AML-193 (cell line): Measurements from ENCODE around the gene TUBB3.
"Not testable (repeated sequence)": the region's sequence is repeated elsewhere in the genome, so short reads cannot be mapped to it uniquely, and the experiment has no call there.

Experiments used
- DNase-seq, 2 experiments: peaks; one replicate each; lab custom pipeline; 2025; lab: John Stamatoyannopoulos, UW

TUBB3 gene

DNA sequence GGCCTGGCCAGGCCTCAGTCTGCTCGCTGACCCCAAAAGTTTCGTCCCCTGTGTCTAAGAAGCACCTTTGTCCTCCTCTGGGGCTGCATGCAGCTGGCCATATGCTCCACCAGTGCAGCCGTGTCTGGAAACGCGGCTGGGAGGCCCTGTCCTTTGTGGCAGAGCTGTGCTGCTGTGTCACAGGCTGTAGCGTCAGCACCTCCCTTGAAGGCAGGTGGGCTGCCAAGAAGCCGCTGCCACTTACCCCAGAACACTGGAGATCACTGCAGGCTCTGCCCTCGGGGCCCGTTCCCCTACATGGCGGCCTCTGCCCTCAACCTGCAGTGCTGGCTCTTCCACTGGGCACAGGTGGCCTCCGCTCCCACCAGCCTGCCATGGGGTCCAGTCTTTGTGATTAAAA is 20.2 kb upstream of the TUBB3 start:
- DNase-seq = no peak

DNA sequence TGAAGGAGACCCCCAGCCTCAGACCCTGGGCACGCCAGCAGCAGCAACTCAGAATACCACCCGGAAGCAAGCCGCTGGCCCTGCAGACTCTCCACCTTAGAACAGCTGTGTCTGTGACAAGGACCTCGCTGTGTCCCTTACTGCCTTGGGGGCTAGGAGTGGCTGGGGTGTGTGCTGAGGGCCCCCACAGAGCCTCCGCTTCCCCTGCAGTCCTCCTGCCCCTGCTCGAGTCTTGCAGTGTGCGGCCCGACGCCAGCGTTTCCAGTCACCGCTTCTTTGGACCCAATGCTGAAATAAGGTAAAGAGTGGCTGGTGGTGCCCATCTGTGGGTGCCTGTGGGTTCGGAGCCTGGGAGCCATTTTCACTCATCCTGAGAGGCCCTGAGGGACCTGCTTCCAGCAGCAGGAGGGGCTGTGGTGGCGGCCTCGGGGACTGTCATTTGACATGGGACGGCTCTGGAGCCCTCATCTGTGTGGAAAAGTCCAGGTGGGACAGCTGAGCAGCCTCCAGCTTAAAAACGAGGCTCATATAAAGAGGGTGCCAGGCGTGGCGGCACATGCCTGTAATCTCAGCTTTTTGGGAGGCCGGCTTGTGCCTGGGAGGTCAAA is 19.1 kb upstream of the TUBB3 start:
- no peak for DNase-seq

DNA sequence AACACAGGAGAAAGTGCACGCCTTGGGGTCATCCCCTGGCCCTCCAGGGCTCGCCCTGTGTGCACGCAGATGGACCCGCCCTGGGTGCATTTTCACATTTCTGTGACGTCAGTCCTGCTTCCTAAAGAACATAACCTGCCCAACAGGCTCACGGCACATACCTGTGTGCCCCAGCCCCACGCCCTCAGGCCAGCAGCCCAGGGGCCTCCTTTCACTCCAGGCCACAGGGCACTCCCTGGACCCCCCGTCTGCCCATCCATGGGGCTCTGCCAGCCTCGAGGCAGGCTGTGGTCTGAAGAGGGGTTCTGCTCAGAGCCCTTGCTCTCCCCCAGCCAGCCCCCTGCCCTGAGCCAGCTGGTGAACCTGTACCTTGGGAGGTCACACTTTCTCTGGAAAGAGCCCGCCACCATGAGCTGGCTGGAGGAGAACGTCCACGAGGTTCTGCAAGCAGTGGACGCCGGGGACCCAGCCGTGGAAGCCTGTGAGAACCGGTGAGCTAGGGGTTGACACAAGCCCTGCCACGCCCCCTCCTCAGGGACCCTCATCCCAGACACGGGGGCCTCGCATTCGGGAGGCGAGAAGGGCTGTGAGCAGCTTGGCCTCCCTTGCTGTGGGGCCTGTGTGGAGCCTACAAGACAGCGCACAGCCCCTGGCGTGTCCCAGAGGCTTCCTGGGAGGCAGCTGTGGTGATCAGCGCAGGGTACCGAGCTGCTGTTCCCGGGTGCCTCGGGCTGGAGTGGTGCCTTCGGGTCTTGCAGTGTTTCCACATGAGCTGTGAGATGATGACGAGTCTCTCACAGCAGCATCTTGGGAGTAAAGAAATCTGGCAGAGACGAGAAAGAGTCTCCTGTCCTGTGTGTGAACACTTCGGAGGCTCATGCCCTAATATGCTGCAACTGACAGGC is 18.3 kb upstream of the TUBB3 start:
- no peak for DNase-seq

DNA sequence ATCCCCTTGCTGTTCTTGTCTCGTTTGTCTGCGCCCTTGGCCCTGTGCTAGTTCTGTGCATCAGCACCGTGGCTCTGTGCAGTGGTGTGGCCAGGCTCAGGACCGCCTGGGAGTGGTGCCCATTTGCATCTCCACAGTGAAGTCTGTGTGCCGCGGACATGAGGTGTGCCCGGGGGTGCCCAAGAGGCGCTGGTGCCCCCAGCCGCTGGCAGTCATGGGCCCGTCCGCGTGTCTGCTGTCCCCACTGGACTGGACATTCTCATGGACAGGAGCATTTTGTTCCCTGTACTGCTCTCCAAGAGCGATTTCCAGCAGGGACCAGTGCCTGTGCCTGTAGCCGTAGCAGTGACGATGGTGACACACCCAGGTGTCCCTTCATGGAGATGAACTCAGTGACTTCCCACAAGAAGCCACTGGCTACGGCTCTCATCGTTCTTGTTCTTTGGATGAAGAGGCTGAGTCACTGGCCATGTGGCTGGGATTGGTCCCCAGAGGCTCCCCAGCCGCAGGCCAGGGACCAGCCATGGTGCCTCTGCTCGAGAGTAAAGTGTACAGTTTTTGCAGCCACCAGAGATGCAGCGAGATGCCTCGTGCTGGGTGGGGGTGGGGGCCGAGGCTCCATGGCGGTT is 17.5 kb upstream of the TUBB3 start:
- DNase-seq = no peak

DNA sequence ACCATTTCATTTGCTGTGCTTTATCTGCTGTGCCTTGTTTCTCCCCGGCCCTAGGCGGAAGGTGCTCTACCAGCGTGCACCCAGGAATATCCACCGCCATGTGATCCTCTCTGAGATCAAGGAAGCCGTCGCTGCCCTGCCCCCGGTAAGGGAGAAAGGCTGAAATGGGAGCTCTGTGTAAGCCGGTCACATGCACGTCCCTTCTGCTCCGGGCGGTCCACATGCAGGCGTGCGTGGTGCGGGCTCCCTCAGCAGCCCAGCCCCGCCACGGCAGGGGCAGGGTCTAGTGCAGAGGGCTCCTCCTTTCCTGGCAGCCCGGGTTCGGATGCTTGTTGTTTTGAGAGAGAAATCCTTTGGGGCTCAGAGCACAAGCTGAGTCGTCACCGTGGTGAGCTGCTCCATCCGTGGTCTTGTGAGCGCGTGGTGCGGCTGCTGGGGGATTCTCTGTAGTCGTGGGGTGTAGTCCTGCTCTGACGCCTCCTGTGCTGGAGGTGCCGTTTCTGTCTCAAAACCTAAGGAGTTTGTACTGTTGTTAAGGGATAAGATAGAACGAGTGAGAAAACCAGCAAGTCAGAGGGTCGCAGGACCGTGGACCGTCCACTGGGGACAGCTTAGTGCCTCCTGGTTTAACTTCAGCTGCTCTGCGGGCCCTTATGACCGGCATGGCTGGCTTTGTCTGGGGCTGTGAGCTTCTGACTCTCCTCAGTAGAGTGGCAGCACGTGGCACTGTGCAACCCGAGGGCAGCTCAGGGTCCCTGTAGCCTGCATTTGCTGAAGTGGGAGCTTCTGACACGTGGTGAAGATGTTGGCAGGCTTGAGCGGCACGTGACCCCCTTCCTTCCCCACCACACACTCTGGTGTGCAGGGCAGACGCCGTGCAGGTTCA is 16.8 kb upstream of the TUBB3 start:
- DNase-seq = no peak

DNA sequence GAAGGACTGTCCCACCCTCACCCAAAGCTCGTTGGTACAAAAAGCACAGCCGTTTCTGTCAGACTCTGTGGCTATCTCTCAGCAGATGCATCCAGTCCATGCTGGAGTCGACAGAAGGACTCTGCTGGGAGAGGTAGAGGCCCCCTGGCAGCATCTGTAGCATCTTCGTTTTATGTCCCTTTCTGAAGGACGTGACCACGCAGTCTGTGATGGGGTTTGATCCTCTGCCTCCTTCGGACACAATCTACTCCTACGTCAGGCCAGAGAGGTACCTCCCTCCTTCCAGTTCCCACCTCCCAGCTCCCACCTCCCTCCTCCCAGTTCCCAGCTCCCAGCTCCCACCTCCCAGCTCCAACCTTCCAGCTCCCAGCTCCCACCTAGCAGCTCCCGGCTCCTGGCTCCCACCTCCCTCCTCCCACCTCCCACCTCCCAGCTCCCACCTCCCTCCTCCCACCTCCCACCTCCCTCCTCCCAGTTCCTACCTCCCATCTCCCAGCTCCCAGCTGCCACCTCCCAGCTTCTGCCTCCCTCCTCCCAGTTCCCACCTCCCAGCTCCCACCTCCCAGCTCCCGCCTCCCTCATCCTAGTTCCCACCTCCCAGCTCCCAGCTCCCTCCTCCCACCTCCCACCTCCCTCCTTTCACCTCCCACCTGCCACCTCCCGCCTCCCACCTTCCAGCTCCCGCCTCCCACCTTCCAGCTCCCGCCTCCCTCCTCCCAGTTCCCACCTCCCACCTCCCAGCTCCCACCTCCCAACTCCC is 15.9 kb upstream of the TUBB3 start:
- no peak for DNase-seq

DNA sequence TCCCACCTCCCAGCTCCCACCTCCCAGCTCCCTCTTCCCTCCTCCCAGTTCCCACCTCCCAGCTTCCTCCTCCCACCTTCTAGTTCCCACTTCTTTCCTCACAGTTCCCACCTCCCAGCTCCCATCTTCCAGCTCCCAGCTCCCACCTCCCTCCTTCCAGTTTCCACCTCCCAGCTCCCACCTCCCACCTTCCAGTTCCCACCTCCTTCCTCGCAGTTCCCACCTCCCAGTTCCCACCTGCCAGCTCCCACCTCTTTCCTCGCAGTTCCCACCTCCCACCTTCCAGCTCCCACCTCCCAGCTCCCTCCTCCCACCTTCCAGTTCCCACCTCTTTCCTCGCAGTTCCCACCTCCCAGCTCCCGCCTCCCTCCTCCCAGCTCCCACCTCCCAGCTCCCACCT is 14.9 kb upstream of the TUBB3 start:
- no peak for DNase-seq

DNA sequence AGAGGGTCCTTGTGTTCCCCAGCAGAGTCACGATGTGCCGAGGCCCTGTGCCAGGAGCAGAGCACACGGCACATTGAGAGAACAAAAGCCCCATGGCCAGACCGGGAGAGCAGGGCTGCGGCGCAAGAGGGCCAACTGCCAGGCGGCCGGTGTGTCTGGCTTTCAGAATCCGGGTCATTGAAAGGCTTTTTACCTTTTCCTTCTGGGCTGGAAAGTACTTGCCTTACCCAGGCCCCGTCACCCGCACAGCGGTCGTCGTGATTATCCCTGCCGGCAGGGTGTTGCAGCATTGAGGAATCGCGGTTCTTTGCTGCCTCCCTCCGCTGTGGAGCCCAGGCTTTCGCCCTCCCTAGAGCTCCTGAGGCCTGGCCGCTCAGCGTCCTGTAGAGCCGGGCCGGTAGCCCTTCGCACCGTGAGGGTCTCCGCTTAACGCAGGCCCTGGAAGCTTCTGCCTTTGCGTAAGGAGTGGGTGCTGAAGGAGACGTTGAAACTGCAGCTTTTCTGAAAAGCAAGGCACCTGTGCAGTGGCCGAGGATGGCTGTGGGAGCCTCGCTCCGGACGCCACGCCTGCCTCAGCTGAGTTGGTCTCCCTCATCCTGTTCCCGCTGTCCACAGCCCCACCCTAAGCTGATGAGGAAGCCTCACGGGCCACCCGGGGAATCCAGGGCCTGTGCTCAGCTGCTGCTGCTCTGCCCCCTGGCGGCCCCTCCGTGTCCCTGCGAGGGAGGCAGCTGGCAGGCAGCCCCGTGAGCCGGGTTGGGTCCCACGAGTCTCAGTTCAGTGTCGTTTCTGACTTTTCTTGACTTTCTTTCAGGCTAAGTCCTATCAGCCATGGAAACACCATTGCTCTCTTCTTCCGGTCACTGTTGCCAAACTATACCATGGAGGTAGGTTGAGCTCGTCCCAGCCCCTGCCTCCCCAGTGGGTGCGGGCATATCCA is 13.1 kb upstream of the TUBB3 start:
- DNase-seq = peak; percentile 46 to 49

DNA sequence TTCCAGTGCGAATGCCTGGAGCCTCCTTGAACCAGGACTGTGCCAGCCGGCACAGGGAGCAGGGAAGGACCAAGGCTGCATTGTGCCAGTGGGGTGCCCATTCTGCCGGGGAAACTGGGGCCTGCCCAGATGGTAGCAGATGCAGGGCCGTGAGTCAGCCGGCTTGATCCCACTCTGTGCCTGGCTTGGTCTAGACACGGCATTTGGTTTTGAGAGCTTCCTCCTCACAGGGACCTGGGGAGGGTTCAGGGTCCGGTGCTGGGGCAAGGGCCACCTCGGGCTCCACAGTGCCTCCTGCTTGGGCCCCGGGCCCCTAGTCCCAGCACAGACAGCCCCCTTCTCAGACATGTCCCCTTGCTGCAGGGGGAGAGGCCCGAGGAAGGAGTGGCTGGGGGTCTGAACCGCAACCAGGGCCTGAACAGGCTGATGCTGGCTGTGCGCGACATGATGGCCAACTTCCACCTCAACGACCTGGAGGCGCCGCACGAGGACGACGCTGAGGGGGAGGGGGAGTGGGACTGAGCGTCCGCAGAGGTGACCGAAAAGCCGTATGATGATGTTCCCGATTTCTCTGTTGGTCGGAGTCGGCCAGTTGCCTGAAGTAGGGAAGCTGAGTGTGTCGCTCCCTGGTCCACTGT is 12.3 kb upstream of the TUBB3 start:
- DNase-seq = no peak

DNA sequence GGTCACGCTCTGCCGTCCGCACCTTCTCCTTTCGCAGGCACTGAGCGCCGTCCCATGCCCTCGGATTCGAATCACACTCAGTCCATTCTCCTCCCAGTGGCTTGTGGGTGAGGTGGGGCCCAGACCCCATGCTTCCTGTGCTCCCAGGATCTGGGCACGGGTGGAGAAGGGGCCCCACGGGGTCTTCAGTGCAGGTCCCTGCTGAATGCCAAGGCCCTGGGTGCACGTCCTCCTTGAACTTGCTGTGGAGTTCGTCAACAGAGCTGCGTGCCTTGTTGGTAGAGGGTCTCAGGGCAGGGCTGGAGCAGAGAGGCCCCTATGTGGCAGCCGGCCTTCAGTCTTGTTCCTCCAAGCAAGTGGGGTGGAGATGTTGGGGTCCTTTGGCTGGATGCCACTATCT is 11.8 kb upstream of the TUBB3 start:
- DNase-seq = no peak

DNA sequence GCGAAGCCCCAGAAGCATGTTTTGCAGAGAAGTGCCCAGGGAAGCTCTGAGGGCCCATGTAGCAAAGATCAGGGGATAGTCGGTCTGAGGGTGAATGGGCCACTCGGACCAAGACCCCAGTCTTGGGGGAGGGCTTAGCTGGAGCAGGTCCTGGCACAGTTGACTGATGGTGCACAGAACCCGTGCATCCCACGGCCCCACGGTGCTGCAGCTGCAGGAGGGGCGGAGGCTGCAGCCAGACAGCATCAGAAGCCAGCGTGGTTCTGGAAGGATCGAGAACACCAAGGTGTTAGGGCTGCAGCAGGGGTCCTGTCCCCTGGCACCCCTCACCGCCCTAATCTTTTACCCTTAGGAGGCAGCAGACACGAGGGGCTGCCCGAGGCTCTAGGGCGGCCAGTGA is 11.0 kb upstream of the TUBB3 start:
- no peak for DNase-seq

DNA sequence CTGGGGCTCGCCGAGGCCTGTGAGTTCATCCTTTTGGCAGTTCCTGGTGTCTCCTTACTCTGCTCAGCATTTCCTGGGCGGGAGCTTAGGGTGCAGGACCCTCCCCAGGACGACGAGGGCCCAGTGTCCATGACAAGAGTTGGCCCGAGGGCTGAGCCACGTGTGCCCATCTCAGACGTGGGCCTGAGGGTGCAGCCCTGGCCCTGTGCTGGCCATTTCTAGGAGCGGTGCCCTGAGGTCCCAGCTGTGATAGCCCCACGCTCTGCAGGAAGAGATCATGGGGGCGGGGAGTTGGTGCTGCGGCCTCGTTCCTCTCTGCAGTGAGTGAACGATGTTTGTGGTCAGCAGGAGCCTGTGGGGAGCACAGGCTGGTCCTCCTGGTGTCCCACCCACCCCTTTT is 10.5 kb upstream of the TUBB3 start:
- no peak for DNase-seq

DNA sequence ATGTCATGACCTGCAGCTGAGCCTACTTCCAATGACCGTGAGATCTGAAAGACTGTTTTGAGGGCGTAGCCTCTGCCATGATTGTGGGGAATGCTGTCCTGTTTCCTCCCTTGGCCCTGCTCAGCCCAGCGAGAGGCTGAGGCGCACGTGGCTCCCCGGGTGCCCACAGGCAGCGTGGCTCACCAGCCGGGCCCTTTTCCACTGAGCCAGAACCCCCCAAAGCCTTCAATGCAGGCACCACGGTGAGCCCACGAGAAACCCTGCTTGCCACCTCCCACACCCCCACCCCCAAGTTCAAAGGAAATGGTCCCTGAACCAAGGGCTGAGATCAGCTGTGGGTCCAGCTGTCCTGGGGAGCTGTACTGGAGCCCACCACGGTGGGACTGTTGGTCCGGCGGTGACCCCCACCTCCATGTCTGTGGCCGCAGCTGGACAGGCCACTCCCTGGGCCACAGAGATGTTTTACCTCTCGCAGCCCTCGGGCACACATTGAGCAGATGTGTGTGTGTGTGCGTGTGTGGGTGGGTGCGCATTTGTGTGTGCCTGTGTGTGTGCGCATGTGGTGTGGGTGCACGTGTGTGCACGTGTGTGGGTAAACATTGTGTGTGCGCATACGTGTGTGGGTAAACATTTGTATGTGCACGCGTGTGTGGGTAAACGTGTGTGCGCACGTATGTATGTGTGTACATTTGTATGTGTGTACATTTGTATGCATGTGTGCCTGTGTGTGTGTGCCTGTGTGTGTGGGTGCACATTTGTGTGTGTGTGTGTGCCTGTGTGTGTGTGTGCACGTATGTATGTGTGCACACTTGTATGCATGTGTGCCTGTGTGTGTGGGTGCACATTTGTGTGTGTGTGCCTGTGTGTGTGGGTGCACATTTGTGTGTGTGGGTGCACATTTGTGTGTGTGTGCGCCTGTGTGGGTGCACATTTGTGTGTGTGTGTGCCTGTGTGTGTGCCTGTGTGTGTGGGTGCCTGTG is 9.4 kb upstream of the TUBB3 start:
- no peak for DNase-seq

DNA sequence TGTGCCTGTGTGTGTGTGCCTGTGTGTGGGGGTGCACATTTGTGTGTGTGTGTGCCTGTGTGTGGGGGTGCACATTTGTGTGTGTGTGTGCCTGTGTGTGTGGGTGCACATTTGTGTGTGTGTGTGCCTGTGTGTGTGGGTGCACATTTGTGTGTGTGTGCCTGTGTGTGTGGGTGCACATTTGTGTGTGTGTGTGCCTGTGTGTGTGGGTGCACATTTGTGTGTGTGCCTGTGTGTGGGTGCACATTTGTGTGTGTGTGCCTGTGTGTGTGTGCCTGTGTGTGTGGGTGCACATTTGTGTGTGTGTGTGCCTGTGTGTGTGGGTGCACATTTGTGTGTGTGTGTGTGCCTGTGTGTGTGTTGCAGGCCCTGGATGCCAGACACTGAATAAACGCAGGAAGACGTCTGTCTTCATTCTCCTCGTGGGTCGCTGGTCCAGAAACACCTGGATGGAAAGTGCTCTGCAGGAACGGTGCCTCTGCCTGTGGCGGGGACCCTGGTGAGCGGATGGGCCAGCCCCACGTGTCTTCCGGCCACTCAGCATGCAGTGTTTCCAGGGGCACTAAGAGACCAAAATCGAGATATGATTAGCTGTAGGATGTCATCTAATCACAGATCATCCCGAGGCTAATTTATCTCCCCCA is 8.4 kb upstream of the TUBB3 start:
- not testable (repeated sequence) for DNase-seq

DNA sequence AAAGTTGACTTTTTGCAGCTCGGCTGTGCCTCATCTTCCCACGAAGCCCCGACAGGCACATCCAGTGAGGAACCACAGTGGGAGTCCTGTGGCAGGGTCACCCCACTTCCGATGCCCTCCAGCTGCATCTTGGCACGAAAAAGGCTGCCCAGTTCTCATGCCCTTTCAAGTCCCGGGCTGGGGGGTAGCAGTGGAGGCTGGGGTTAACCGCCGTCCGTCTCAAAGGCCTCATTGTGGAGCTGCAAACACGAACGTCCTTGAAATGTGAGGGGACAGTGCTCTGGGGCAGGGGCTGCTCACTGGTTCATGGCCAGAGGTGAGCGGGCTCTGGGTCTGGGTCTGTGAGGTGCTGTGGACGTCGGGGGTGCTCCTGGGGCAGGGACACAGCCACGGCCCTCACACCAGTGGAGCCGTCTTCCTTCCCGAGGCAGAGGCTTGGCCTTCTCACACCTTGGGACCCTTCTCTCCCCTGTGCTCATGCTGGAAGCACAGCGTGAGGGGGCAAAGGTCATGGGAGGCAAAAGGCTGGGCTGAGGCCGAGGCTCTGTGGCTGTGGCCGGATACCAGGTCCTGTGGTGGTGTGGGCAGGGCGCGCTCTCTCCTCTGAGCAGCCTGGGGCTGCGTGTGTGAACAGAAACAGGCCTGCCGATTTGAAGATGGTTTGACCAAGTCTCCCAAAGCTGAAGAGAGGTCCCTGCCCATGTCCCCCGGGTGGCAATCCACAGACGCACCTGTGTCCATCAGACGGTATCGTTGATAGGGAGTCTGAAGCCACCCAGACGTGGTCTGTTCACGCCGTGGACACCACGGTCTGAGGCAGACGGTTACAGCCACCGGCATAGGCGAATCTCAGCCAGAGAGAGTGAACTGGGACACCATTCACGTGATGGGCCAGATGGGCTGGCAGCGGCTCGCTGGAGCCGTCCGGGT is 7.6 kb upstream of the TUBB3 start:
- no peak for DNase-seq

DNA sequence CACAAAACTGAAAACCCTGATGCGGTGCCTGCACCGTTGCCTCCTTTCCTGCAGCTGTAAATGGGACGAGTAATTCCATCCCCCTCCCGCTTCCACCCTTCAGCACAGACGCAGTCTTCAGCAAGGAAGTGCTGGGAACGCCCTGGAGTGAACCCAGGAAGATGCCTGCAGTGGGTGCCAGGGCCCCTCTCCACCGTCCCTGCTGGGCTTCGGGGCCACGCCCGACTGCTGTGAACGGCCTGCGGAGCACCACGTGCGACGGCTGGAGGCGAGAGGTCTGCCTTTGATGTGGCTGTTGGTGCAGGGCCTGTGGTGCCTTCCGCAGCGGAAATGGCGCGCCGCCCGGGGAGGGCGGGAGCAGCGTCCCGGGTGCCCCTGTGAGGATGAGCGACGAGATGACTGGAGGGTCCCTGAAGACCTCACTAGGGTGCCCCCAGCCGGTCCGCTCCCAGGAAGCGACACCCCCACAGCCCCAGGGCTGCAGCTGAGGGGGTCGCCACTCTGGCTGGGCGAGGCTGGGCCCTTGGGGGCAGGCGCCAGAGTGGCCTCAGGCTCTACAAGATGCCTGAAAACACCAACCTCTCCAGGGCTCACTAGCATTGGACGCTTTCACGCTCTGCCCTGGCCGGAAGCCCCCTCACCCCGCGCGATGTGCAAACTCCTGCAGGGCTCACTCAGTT is 5.2 kb upstream of the TUBB3 start:
- DNase-seq = peak; percentile 80 to 86
